GM19043 (cell line): ENCODE data around the gene GHDC.
"Not testable (repeated sequence)": the region's sequence is repeated elsewhere in the genome, so short reads cannot be mapped to it uniquely, and the experiment has no call there.

Experiments
- ATAC-seq: cut with Tn5 transposase; IDR thresholded peaks from one replicate; pipeline ENCODE4 v1.9.1; 2021; ENCODE audit warnings: low read depth; ENCODE audit not compliant: unreplicated experiment

Gene GHDC

GRCh38 chr17:42203354-42203753, 9.1 kb upstream of the GHDC start:
- ATAC-seq = no peak

- no peak for ATAC-seq
These were observed 8.4 kb upstream of the GHDC start for GRCh38 chr17:42202696-42203095.

- ATAC-seq = no peak
These were observed 7.9 kb upstream of the GHDC start for GRCh38 chr17:42202159-42202558.

- ATAC-seq = no peak
These were observed 7.1 kb upstream of the GHDC start for GRCh38 chr17:42201458-42201772.

- ATAC-seq = no peak
These were observed 6.6 kb upstream of the GHDC start for GRCh38 chr17:42200706-42201457.

- no peak for ATAC-seq
These were observed 5.2 kb upstream of the GHDC start for GRCh38 chr17:42199416-42200011.

GRCh38 chr17:42198897-42199296, 4.6 kb upstream of the GHDC start:
- ATAC-seq = no peak

GRCh38 chr17:42197564-42198156, 3.4 kb upstream of the GHDC start:
- no peak for ATAC-seq

GRCh38 chr17:42193216-42193968, 902 bp downstream of the GHDC start:
- no peak for ATAC-seq

GRCh38 chr17:42192189-42193126, 1.8 kb downstream of the GHDC start:
- ATAC-seq = no peak

- no peak for ATAC-seq
These were observed 3.1 kb downstream of the GHDC start for GRCh38 chr17:42191275-42191608.

GRCh38 chr17:42190491-42191274, 3.6 kb downstream of the GHDC start:
- no peak for ATAC-seq

GRCh38 chr17:42189651-42189965, 4.7 kb downstream of the GHDC start:
- no peak for ATAC-seq

- no peak for ATAC-seq
These were observed 5.3 kb downstream of the GHDC start for GRCh38 chr17:42188749-42189650.

- ATAC-seq = no peak
These were observed 6.5 kb downstream of the GHDC start for GRCh38 chr17:42187833-42188232.

GRCh38 chr17:42186191-42186590, 8.1 kb downstream of the GHDC start:
- not testable (repeated sequence) for ATAC-seq

- ATAC-seq = no peak
These were observed 8.7 kb downstream of the GHDC start for GRCh38 chr17:42185621-42185930.

- no peak for ATAC-seq
These were observed 9.3 kb downstream of the GHDC start, which contains the start of gene HCRT for GRCh38 chr17:42184713-42185620. HCRT (minus strand) TSS chr17:42185452; CDS start chr17:42185365, 87 bp downstream.
